H1 (cell line): ENCODE results near the gene CDS2. TPM values are rescaled to one million over a fixed set of nuclear protein-coding genes. Genes with fewer than 3 reads are reported as not detected.
"Not testable (repeated sequence)": the region's sequence is repeated elsewhere in the genome, so short reads cannot be mapped to it uniquely, and the experiment has no call there.

ENCODE experiments used
- CTCF ChIA-PET: fragments of 300-600 bp; sonication (Branson Sonifier 250); formaldehyde crosslinking; loops from one replicate; lab custom pipeline; 2021; ENCODE audit not compliant: partially characterized antibody; lab: Charles Lee
- POLR2A ChIA-PET: fragments of 300-600 bp; sonication (Branson Sonifier 250); formaldehyde crosslinking; loops from one replicate; lab custom pipeline; 2021; ENCODE audit warnings: inconsistent platforms; ENCODE audit not compliant: partially characterized antibody; lab: Charles Lee
- DNase-seq, 2 experiments: peaks; one replicate each; pipeline versions ENCODE4 v3.0.0 to v3.0.0-alpha.2; 2010 to 2022; ENCODE audit warnings: low spot score in 2 of 2, low read depth in 1 of 2, mixed read lengths in 1 of 2
- FAIRE-seq: peaks from 2 replicates; lab custom pipeline; 2011; peaks lifted over from hg19 to GRCh38; lab: Jason Lieb, UNC
- H2AFZ ChIP-seq: 2 replicates; pipeline ENCODE4 v1.8.1; 2012; ENCODE audit warnings: low read length, inconsistent platforms
- H2AK5ac ChIP-seq: 2 replicates; pipeline ENCODE4 v1.6.1; 2013; ENCODE audit warnings: low read depth, low read length
- H2BK120ac ChIP-seq: replicated peaks from 2 replicates; pipeline ENCODE3; 2013; ENCODE audit warnings: low read depth, low read length, inconsistent platforms
- H2BK12ac ChIP-seq: 2 replicates; pipeline ENCODE4 v1.6.1; 2013; ENCODE audit warnings: low read depth, low read length
- H2BK15ac ChIP-seq: 2 replicates; pipeline ENCODE4 v1.6.1; 2013; ENCODE audit warnings: low read length
- H2BK20ac ChIP-seq: 2 replicates; pipeline ENCODE4 v1.6.1; 2013; ENCODE audit warnings: low read length
- H2BK5ac ChIP-seq: 2 replicates; pipeline ENCODE4 v1.6.1; 2013; ENCODE audit warnings: low read depth, low read length
- H3K14ac ChIP-seq: 2 replicates; pipeline ENCODE4 v1.6.1; 2013; ENCODE audit warnings: inconsistent platforms; ENCODE audit not compliant: insufficient read length
- H3K18ac ChIP-seq: 2 replicates; pipeline ENCODE4 v1.6.1; 2013; ENCODE audit warnings: low read length; ENCODE audit errors: extremely low read depth
- H3K23ac ChIP-seq: 2 replicates; pipeline ENCODE4 v1.6.1; 2013; ENCODE audit warnings: inconsistent platforms; ENCODE audit not compliant: insufficient read length
- H3K23me2 ChIP-seq: 2 replicates; pipeline ENCODE4 v1.6.1; 2013; ENCODE audit warnings: low read depth, low read length
- H3K27ac ChIP-seq: 2 replicates; pipeline ENCODE4 v1.6.1; 2011; ENCODE audit warnings: low read depth, low read length, inconsistent platforms
- H3K27me3 ChIP-seq, 4 experiments: replicated peaks in 1 of 4; 1 replicate in 1 of 4; 2 replicates in 3 of 4; pipeline versions ENCODE4 v1.6.1 to v1.8.1; 2011 to 2013; ENCODE audit warnings: low read length in 3 of 4, mild to moderate bottlenecking in 3 of 4, inconsistent platforms in 2 of 4, mixed read lengths in 2 of 4, moderate library complexity in 1 of 4; ENCODE audit not compliant: control insufficient read depth in 3 of 4, insufficient read depth in 3 of 4; ENCODE audit errors: extremely low read depth in 1 of 4
- H3K36me3 ChIP-seq, 4 experiments: 2 replicates each; pipeline versions ENCODE4 v1.6.1 to v1.8.1; 2011 to 2013; ENCODE audit warnings: mild to moderate bottlenecking in 4 of 4, low read length in 3 of 4, moderate library complexity in 2 of 4, control low read depth in 1 of 4, inconsistent platforms in 1 of 4; ENCODE audit not compliant: insufficient read depth in 4 of 4, control insufficient read depth in 2 of 4
- H3K4ac ChIP-seq: replicated peaks from 2 replicates; pipeline ENCODE3; 2013; ENCODE audit warnings: low read length, low read depth, mixed read lengths, inconsistent platforms; ENCODE audit not compliant: insufficient read length
- H3K4me1 ChIP-seq, 4 experiments: replicated peaks in 1 of 4; 1 replicate in 1 of 4; 2 replicates in 3 of 4; pipeline versions ENCODE4 v1.6.1 to v1.8.1; 2011 to 2013; ENCODE audit warnings: low read length in 3 of 4, inconsistent platforms in 2 of 4, mixed read lengths in 1 of 4; ENCODE audit not compliant: insufficient read depth in 4 of 4, control insufficient read depth in 3 of 4
- H3K4me2 ChIP-seq, 2 experiments: 2 replicates each; pipeline versions ENCODE4 v1.6.1 to v1.8.1; 2011 to 2013; ENCODE audit warnings: low read depth in 2 of 2, low read length in 2 of 2, control low read depth in 1 of 2, inconsistent platforms in 1 of 2, mild to moderate bottlenecking in 1 of 2; ENCODE audit not compliant: insufficient read depth in 1 of 2
- H3K4me3 ChIP-seq, 4 experiments: fragments of 200-600, 300-600 bp in 1 of 4; sonication (generic), shearing (Covaris generic), sonication (Bioruptor Twin) in 1 of 4; 2 replicates each; pipeline versions ENCODE4 v1.5.1 to v1.8.1; 2011 to 2016; ENCODE audit warnings: low read length in 4 of 4, low read depth in 3 of 4, control low read depth in 2 of 4, inconsistent platforms in 2 of 4, mild to moderate bottlenecking in 2 of 4, mixed read lengths in 1 of 4, moderate library complexity in 1 of 4; ENCODE audit not compliant: insufficient read depth in 2 of 4; ENCODE audit errors: extremely low read depth in 1 of 4
- H3K56ac ChIP-seq: replicated peaks from 2 replicates; pipeline ENCODE3; 2013; ENCODE audit warnings: low read depth, mild to moderate bottlenecking, mixed read lengths, low read length, inconsistent platforms; ENCODE audit not compliant: insufficient read length
- H3K79me1 ChIP-seq: 2 replicates; pipeline ENCODE4 v1.6.1; 2013; ENCODE audit warnings: low read depth, low read length, control low read depth
- H3K79me2 ChIP-seq, 2 experiments: 2 replicates each; pipeline versions ENCODE4 v1.6.1 to v1.8.1; 2012 to 2013; ENCODE audit warnings: low read length in 2 of 2, mild to moderate bottlenecking in 2 of 2, inconsistent platforms in 1 of 2; ENCODE audit not compliant: insufficient read depth in 2 of 2, control insufficient read depth in 1 of 2
- H3K9ac ChIP-seq, 4 experiments: replicated peaks in 1 of 4; 1 replicate in 1 of 4; 2 replicates in 3 of 4; pipeline versions ENCODE4 v1.6.1 to v1.8.1; 2011 to 2013; ENCODE audit warnings: low read depth in 3 of 4, low read length in 3 of 4, control low read depth in 2 of 4, mild to moderate bottlenecking in 2 of 4, moderate library complexity in 2 of 4, inconsistent platforms in 1 of 4; ENCODE audit errors: extremely low read depth in 1 of 4
- H3K9me3 ChIP-seq, 2 experiments: 2 replicates each; pipeline versions ENCODE4 v1.6.1 to v1.8.1; 2012 to 2013; ENCODE audit warnings: mild to moderate bottlenecking in 2 of 2, moderate library complexity in 2 of 2, control low read depth in 1 of 2, inconsistent platforms in 1 of 2, low read depth in 1 of 2, low read length in 1 of 2, mixed read lengths in 1 of 2; ENCODE audit not compliant: insufficient read depth in 2 of 2
- H4K20me1 ChIP-seq, 2 experiments: replicated peaks in 1 of 2; 2 replicates each; pipeline versions ENCODE3 to v1.8.1; 2011 to 2013; ENCODE audit warnings: inconsistent platforms in 2 of 2, low read length in 2 of 2, mild to moderate bottlenecking in 1 of 2; ENCODE audit not compliant: insufficient read depth in 2 of 2, control insufficient read depth in 1 of 2
- H4K5ac ChIP-seq: 2 replicates; pipeline ENCODE4 v1.6.1; 2013; ENCODE audit warnings: low read length, low read depth, mixed read lengths, inconsistent platforms; ENCODE audit not compliant: insufficient read length
- H4K8ac ChIP-seq: 2 replicates; pipeline ENCODE4 v1.8.0; 2013; ENCODE audit warnings: mild to moderate bottlenecking, moderate library complexity, low read length, inconsistent platforms; ENCODE audit not compliant: insufficient read depth; ENCODE audit errors: extremely low read depth
- H4K91ac ChIP-seq: replicated peaks from 2 replicates; pipeline ENCODE3; 2013; ENCODE audit warnings: low read length, mixed read lengths, inconsistent platforms; ENCODE audit not compliant: insufficient read length
- SIRT6 ChIP-seq: IDR thresholded peaks from one replicate; pipeline ENCODE4 v1.7.1; 2012; ENCODE audit warnings: low read length, inconsistent platforms
- WGBS, 2 experiments: shearing (Covaris generic) in 1 of 2; methylation state at CpG; one replicate each; pipeline versions ENCODE4 v1.1.6 to v1.1.7; 2013 to 2015; ENCODE audit warnings: low lambda C conversion rate in 2 of 2, mixed read lengths in 2 of 2, inconsistent platforms in 1 of 2, low coverage in 1 of 2, missing lambda C conversion rate in 1 of 2; ENCODE audit not compliant: insufficient replicate concordance in 2 of 2, insufficient coverage in 1 of 2, insufficient read length in 1 of 2; ENCODE audit errors: extremely low coverage in 1 of 2, missing lambda C conversion rate in 1 of 2; 5-methylcytosine and 5-hydroxymethylcytosine counted together
- polyA plus RNA-seq, 7 experiments: library from polyadenylated mRNA; depleted of rRNA in 3 of 7; stranded (reverse) in 5 of 7; unstranded in 2 of 7; fragments of >200 nt in 5 of 7; fragments of 200-250 nt in 2 of 7; gene quantifications; 1 replicate in 5 of 7; 2 replicates in 1 of 7; 4 replicates in 1 of 7; pipeline versions ENCODE4 v1.2.1 to v1.2.3, GENCODE V29; 2011 to 2013; ENCODE audit warnings: missing spikeins in 2 of 7, mixed read lengths in 2 of 7
- total RNA-seq: library from RNA; stranded (reverse); fragmentation: NEBNext Ultra II Directional; extraction: Animal tissue kit (Norgen Biotek cat#: 25700); gene quantifications from 2 replicates; pipeline ENCODE4 v1.2.1, GENCODE V29; 2021

The CDS2 gene
- total and polyA plus RNA-seq, 2 of the 8 experiments (the other 6 are each of a cell fraction or from before 2014, with no cell fraction given), result 54.0 to 56.2 TPM

DNA sequence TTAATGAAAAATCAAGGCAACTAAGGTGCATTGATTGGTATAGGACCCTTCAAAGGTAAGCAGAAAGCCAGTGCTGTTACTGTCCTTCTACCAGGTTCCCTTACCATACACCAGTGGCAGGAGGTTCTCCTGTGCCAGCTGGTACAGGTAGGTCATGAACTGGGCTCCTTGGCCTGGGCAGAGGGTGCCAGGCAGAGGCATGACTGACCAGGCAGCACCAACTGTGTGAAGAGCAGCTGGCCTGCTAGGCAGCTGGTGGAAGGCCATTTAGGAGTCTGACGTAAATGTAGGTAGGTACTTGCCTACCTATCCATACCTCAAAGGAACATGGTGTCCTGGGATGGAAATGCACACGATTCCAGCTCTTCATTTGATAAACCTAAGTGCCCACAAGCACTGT lies 30.3 kb upstream of the CDS2 start (continued):
- TF ChIP-seq SIRT6, result no peak

- H3K4ac ChIP-seq, H4K91ac ChIP-seq, H3K79me2 ChIP-seq, H3K27ac ChIP-seq, H3K4me1 ChIP-seq, H4K5ac ChIP-seq, H3K9ac ChIP-seq, H4K8ac ChIP-seq, DNase-seq, POLR2A ChIA-PET, H2BK12ac ChIP-seq, H3K27me3 ChIP-seq, H2BK5ac ChIP-seq, H3K23me2 ChIP-seq, H2BK120ac ChIP-seq, H2AFZ ChIP-seq, H3K4me2 ChIP-seq, H3K14ac ChIP-seq, H4K20me1 ChIP-seq, FAIRE-seq, H2BK15ac ChIP-seq, H3K9me3 ChIP-seq, H3K23ac ChIP-seq, H3K18ac ChIP-seq, H3K56ac ChIP-seq, H2BK20ac ChIP-seq, H2AK5ac ChIP-seq, H3K79me1 ChIP-seq, H3K4me3 ChIP-seq: not testable (repeated sequence)
- CTCF ChIA-PET, result interaction anchor here (0.7 to 3.1 kb wide), 9 partner anchors 8 to 381 kb away, joined by 3 to 14 read pairs (median 4); no protein-coding TSS in a partner anchor
- WGBS, 2 experiments, result 93% methylated on average over 1 of the region's 1 CpG; no CpG with 5 or more reads in 1 of the 2 experiments
- peaks cover 0 to 34% (median 21%) of the 10 kb centered on the region in 4 experiments for H3K36me3 ChIP-seq
Observed at GRCh38 chr20:5099009-5099408, 27.8 kb upstream of the CDS2 start.
